Endothelial cell of umbilical vein (primary cell): Measurements from ENCODE around the gene NPIPA1. TPM values are rescaled to one million over a fixed set of nuclear protein-coding genes. Genes with fewer than 3 reads are reported as not detected.
"Not testable (repeated sequence)": the region's sequence is repeated elsewhere in the genome, so short reads cannot be mapped to it uniquely, and the experiment has no call there.

Source experiments
- BruUV-seq: library from RNA; stranded (reverse); fragments of 400-500 nt; replicated peaks from 2 replicates; lab custom pipeline; 2021; lab: Mats Ljungman, UMichigan
- CTCF ChIA-PET: fragments of 300-600, 350-600 bp; sonication (Branson Sonifier 250); formaldehyde crosslinking; loops from one replicate; lab custom pipeline; 2021; ENCODE audit warnings: antibody characterized with exemption, inconsistent platforms; lab: Charles Lee
- POLR2A ChIA-PET: fragments of 300-600, 350-600 bp; sonication (Branson Sonifier 250); formaldehyde crosslinking; loops from one replicate; lab custom pipeline; 2021; ENCODE audit warnings: antibody characterized with exemption, inconsistent platforms; lab: Charles Lee
- DNase-seq: peaks from one replicate; pipeline ENCODE4 v3.0.0-alpha.2; 2011; ENCODE audit warnings: low read depth, low spot score
- FAIRE-seq: peaks from 2 replicates; lab custom pipeline; 2011; peaks lifted over from hg19 to GRCh38; lab: Jason Lieb, UNC
- H2AFZ ChIP-seq: 2 replicates; pipeline ENCODE4 v1.6.0; 2012; ENCODE audit warnings: low read depth, low read length, control low read depth, inconsistent platforms
- H3K27ac ChIP-seq: 2 replicates; pipeline ENCODE4 v1.5.1; 2011; ENCODE audit warnings: low read depth, mild to moderate bottlenecking, control low read depth, low read length, moderate library complexity; ENCODE audit not compliant: insufficient read depth
- H3K27me3 ChIP-seq, 2 experiments: 2 replicates each; pipeline versions ENCODE4 v1.6.0 to v1.6.1; 2011; ENCODE audit warnings: low read length in 2 of 2, mixed read lengths in 1 of 2; ENCODE audit not compliant: control insufficient read depth in 2 of 2, insufficient read depth in 2 of 2
- H3K36me3 ChIP-seq, 2 experiments: 2 replicates in 1 of 2; 3 replicates in 1 of 2; pipeline ENCODE4 v1.5.1; 2011; ENCODE audit warnings: low read length in 2 of 2, mild to moderate bottlenecking in 1 of 2, moderate library complexity in 1 of 2; ENCODE audit not compliant: control insufficient read depth in 2 of 2, insufficient read depth in 2 of 2; ENCODE audit errors: extremely low read depth in 1 of 2
- H3K4me1 ChIP-seq: 3 replicates; pipeline ENCODE4 v1.5.1; 2011; ENCODE audit warnings: mild to moderate bottlenecking, low read length; ENCODE audit not compliant: control insufficient read depth, insufficient read depth; ENCODE audit errors: extremely low read depth
- H3K4me2 ChIP-seq: 2 replicates; pipeline ENCODE4 v1.6.1; 2011; ENCODE audit warnings: low read length, control low read depth, mixed read lengths; ENCODE audit not compliant: insufficient read depth
- H3K4me3 ChIP-seq, 3 experiments: fragments of 200-600 bp in 1 of 3; sonication (generic), shearing (Covaris generic) in 1 of 3; replicated peaks in 1 of 3; 2 replicates each; pipeline ENCODE4 v1.5.1; 2011 to 2016; ENCODE audit warnings: control low read depth in 3 of 3, low read length in 3 of 3, mild to moderate bottlenecking in 2 of 3, inconsistent platforms in 1 of 3, low read depth in 1 of 3, moderate library complexity in 1 of 3; ENCODE audit not compliant: insufficient read depth in 1 of 3
- H3K79me2 ChIP-seq: 2 replicates; pipeline ENCODE4 v1.6.0; 2012; ENCODE audit warnings: low read length, inconsistent platforms; ENCODE audit not compliant: control insufficient read depth, insufficient read depth
- H3K9ac ChIP-seq: replicated peaks from 2 replicates; pipeline ENCODE3; 2011; ENCODE audit warnings: low read length, control low read depth; ENCODE audit not compliant: insufficient read depth; ENCODE audit errors: extremely low read depth
- H3K9me1 ChIP-seq: replicated peaks from 3 replicates; pipeline ENCODE4 v1.6.0; 2011; ENCODE audit warnings: mild to moderate bottlenecking, low read length; ENCODE audit not compliant: control insufficient read depth, insufficient read depth; ENCODE audit errors: extremely low read depth
- H3K9me3 ChIP-seq: replicated peaks from 2 replicates; pipeline ENCODE4 v1.5.1; 2012; ENCODE audit warnings: low read length, inconsistent platforms; ENCODE audit not compliant: control insufficient read depth, insufficient read depth
- H4K20me1 ChIP-seq: replicated peaks from 2 replicates; pipeline ENCODE3; 2011; ENCODE audit warnings: mild to moderate bottlenecking, low read length; ENCODE audit not compliant: control insufficient read depth, insufficient read depth; ENCODE audit errors: extremely low read depth
- POLR2A ChIP-seq: IDR thresholded peaks from 2 replicates; pipeline ENCODE4 v1.6.1; 2012; ENCODE audit warnings: low read depth, mild to moderate bottlenecking, control low read depth, low read length
- dilution Hi-C: fragments of 300-500 bp; cut with MboI; formaldehyde crosslinking; loops from one replicate; pipeline ENCODE4 v1.15.0; 2019; ENCODE audit warnings: low sequenced_read_pairs; ENCODE audit not compliant: extremely low pct_ligation_motif_present
- intact Hi-C: fragments of 100-400 bp; cut with micrococcal nuclease; formaldehyde crosslinking; loops from one replicate; pipeline ENCODE4 v1.10.0; 2022
- polyA plus RNA-seq, 4 experiments: library from polyadenylated mRNA; depleted of rRNA in 3 of 4; stranded (reverse) in 3 of 4; unstranded in 1 of 4; fragments of >200 nt; gene quantifications; 2 replicates each; pipeline versions ENCODE4 v1.2.1 to v1.2.3, GENCODE V29; 2011 to 2012; ENCODE audit warnings: missing spikeins in 1 of 4
- total RNA-seq: library from RNA; stranded (reverse); gene quantifications from 2 replicates; pipeline ENCODE4 v1.2.3, GENCODE V29; 2021
- TF ChIP-seq, protein P1 (sequence below), 2 donors: IDR thresholded peaks; 1 replicate in 1 of 2; 2 replicates in 1 of 2; pipeline ENCODE4 v1.5.1; 2011; ENCODE audit warnings: low read length in 2 of 2, mild to moderate bottlenecking in 2 of 2, moderate library complexity in 2 of 2, control low read depth in 1 of 2, inconsistent platforms in 1 of 2, low read depth in 1 of 2; ENCODE audit not compliant: insufficient read depth in 1 of 2; ENCODE audit errors: extremely low read depth in 1 of 2

Gene NPIPA1
- total and polyA plus RNA-seq, 2 donors (not counting 3 experiments of a cell fraction or from before 2014, with no cell fraction given), result 53.2 to 96.1 TPM

DNA sequence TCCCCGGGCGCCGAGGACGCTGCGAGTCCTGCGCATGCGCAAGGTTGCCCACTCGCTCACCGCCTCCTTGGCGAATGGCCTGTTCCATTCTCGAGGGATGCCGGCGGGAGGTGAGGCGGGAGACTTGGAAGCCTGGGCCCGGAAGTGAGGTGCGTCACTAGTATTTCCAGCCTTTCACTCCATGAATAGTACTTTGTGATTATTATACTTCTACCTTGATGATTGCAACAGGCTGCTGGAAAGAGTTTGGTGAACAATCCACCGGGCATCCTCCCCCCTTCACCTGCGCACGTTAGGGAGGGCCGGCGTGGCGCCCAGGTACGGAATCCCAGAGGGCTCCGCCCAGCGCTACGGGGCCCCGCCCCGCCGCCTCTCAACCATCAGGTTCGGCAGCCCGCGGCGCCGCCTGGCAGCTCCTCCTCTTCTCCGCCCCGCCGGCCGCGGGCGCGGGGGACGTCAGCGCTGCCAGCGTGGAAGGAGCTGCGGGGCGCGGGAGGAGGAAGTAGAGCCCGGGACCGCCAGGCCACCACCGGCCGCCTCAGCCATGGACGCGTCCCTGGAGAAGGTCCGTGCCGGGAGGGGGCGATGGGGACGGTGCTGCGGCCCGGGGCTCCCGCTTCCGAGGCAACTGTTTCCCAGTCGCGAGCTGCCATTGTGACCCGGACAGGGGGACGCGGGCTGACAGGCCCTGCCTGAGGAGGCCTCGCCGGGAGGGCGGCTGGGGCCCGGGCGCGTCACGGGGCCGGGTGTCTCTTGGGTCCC is 37.6 kb downstream of the NPIPA1 start, which contains the start of gene PDXDC1:
Gene PDXDC1, plus strand, starts transcription at position 371 of the 762 bp plus-strand sequence. Its CDS starts 174 bp downstream, at position 545.
- H3K9me1 ChIP-seq, H4K20me1 ChIP-seq, H3K36me3 ChIP-seq, dilution Hi-C loops, H3K27me3 ChIP-seq, POLR2A ChIA-PET, BruUV-seq, H3K9me3 ChIP-seq, H3K4me1 ChIP-seq: not testable (repeated sequence)
- CTCF ChIA-PET, result interaction anchor here (1.0 kb wide), 1 partner anchor 60 kb away, joined by 3 read pairs; no protein-coding TSS in a partner anchor
- intact Hi-C loops, result loop anchor here (5.0 to 10.0 kb wide), 2 partner anchors 37 to 80 kb away; partner anchors contain the start of gene NTAN1
- peak within 1 kb of the TSS; percentile 78 for H3K4me2 ChIP-seq
- peaks cover 22% of the 10 kb centered on the region for H3K79me2 ChIP-seq
- DNase-seq, result peak; percentile 87
- H3K9ac ChIP-seq, result peak within 1 kb of the TSS; percentile 81
- peak within 1 kb of the TSS; percentile 95 for H2AFZ ChIP-seq
- TF ChIP-seq, protein P1, sequence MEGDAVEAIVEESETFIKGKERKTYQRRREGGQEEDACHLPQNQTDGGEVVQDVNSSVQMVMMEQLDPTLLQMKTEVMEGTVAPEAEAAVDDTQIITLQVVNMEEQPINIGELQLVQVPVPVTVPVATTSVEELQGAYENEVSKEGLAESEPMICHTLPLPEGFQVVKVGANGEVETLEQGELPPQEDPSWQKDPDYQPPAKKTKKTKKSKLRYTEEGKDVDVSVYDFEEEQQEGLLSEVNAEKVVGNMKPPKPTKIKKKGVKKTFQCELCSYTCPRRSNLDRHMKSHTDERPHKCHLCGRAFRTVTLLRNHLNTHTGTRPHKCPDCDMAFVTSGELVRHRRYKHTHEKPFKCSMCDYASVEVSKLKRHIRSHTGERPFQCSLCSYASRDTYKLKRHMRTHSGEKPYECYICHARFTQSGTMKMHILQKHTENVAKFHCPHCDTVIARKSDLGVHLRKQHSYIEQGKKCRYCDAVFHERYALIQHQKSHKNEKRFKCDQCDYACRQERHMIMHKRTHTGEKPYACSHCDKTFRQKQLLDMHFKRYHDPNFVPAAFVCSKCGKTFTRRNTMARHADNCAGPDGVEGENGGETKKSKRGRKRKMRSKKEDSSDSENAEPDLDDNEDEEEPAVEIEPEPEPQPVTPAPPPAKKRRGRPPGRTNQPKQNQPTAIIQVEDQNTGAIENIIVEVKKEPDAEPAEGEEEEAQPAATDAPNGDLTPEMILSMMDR (IDR thresholded peaks at IDR 0.05; ENCODE audit: extremely low read depth in 1 of 2, insufficient read depth in 1 of 2, low read depth in 1 of 2, low read length in 2 of 2), result peak in 1 of 2 donors; percentile 9
- peak; percentile 52 for TF ChIP-seq POLR2A
- peak; percentile 78 for FAIRE-seq
- H3K4me3 ChIP-seq, result peak within 1 kb of the TSS; percentile 76 to 94 (median 93)
- peak within 1 kb of the TSS; percentile 61 for H3K27ac ChIP-seq

DNA sequence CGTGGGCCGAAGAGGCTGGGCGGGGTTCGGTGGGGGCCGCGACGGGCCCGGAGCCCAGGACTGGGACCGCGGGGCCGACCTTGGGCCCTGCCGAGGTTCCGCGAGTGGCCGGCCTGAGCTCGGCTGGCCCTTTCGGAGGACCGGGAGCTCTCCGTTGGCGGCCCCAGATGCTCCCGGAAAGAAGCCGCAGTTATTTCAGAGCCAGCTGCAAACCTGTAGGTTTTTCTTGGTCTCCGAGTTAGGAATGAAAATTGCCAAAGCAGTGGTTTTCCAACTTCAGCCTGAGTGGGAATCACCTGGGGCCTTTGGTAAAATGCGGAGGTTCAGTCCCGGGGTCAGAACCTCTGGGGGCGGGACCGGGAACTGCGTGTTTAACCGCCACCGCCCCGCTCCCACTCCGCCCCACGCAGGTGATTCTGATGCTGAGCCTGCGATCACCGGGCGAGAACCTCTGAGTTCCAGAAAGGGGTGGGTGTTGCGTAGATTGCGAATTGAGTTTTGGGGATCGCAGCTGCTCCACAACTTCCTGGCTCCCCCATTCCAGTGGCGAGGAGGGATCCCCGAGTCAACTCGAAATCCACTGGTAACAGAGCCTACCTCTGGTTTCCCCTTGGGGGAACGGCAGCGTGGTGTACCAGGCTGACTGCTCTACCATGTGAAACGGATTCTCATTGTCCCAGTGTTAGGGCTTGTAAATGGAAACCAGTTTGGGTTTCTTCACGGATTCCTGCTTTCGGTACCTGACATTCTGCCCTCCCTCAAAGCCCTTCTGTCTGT is 38.4 kb downstream of the NPIPA1 start:
- BruUV-seq, result TSS peak; percentile 61
- H3K27ac ChIP-seq, result peak overlapping the region; percentile 61
- CTCF ChIA-PET, result interaction anchor here (1.0 kb wide), 1 partner anchor 59 kb away, joined by 3 read pairs; no protein-coding TSS in a partner anchor

DNA sequence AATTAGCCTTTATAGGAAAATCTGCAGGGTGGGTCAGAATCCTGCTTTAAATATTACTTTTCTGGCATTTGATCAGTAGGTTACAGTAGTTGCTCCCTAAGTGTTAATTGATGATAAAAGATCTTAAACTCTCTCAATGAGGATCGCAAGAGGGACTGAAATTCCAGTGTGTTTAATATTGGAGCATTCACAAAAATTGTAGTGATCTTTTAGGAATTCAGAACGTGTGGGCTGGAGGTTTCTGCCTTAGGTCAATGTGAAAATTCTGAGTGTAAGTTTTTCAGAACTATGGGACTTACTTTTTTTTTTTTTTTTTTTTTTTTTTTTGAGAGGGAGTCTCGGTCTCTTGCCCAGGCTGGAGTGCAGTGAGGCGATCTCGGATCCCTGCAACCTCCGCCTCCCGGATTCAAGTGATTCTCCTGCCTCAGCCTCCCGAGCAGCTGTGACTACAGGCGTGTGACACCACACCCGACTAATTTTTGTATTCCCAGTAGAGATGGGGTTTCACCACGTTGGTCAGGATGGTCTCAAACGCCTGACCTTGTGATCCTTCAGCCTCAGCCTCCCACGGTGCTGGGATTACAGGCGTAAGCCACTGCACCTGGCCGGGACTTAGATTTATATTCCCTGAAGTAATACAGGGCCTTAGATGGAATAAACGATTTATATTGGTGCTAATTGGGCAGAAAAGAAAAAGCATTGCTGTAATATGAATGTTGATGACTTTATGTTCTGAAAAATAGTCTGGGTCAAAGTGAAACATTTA is 39.9 kb downstream of the NPIPA1 start:
- H2AFZ ChIP-seq, dilution Hi-C loops, H3K9ac ChIP-seq, H3K4me3 ChIP-seq, CTCF ChIA-PET, H4K20me1 ChIP-seq, H3K4me2 ChIP-seq, H3K36me3 ChIP-seq, DNase-seq, H3K4me1 ChIP-seq, H3K9me3 ChIP-seq, FAIRE-seq, H3K27ac ChIP-seq, BruUV-seq, POLR2A ChIA-PET, H3K27me3 ChIP-seq, H3K9me1 ChIP-seq: not testable (repeated sequence)
- intact Hi-C loops, result loop anchor here (10.0 kb wide), 1 partner anchor 78 kb away; the partner anchor contains the start of gene NTAN1
- peaks cover 24% of the 10 kb centered on the region for H3K79me2 ChIP-seq

More for the DNA sequence above, 38.4 kb downstream of the NPIPA1 start:
- DNase-seq (peak; percentile 31), FAIRE-seq (peak; percentile 68)
- POLR2A ChIA-PET, H3K27me3 ChIP-seq, H3K9me3 ChIP-seq, H3K9me1 ChIP-seq, H3K4me1 ChIP-seq, H4K20me1 ChIP-seq, dilution Hi-C loops, H3K36me3 ChIP-seq: not testable (repeated sequence)
- Histone ChIP-seq H2AFZ (peak overlapping the region; percentile 95), H3K9ac (peak overlapping the region; percentile 81), H3K4me2 (peak overlapping the region; percentile 78), H3K79me2 (peaks cover 24% of the 10 kb centered on the region), H3K4me3 (peak overlapping the region; percentile 76 to 94 (median 93))
- intact Hi-C loops, result loop anchor here (10.0 kb wide), 1 partner anchor 79 kb away; the partner anchor contains the start of gene NTAN1
